ENCODE results near the gene SHB. TPM values are rescaled to one million over a fixed set of nuclear protein-coding genes. Genes with fewer than 3 reads are reported as not detected.

The SHB gene
- total RNA-seq, 1 experiment from 2014 or later: 28.7 TPM

DNA sequence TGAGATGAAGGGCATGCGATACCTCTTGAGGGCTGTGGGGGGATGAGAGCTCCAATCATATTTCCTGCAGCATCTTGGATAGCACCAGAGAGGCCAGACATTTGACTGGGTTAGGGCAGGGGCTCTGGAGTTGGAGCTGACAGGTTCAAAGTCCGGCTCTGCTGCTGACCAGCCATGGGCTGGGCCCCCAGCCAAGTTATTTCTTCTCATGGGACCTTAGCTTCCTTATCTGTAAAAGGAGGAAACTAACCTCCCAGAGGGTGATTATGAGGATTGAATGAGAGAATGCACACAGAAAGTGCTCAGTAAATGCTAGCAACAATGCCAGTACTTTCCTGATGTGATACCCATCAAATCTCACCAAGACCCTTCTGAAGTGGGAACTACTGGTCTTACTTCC, 99.9 kb downstream of the SHB start (continued):
- TF ChIP-seq ELF1 (IDR thresholded peaks at IDR 0.05; ENCODE audit: borderline replicate concordance, low read depth): no peak
- no peak for TF ChIP-seq SRF (IDR thresholded peaks at IDR 0.05; ENCODE audit: low read depth)
- TF ChIP-seq EZH2 (IDR thresholded peaks at IDR 0.05): no peak
- TF ChIP-seq, protein P1, sequence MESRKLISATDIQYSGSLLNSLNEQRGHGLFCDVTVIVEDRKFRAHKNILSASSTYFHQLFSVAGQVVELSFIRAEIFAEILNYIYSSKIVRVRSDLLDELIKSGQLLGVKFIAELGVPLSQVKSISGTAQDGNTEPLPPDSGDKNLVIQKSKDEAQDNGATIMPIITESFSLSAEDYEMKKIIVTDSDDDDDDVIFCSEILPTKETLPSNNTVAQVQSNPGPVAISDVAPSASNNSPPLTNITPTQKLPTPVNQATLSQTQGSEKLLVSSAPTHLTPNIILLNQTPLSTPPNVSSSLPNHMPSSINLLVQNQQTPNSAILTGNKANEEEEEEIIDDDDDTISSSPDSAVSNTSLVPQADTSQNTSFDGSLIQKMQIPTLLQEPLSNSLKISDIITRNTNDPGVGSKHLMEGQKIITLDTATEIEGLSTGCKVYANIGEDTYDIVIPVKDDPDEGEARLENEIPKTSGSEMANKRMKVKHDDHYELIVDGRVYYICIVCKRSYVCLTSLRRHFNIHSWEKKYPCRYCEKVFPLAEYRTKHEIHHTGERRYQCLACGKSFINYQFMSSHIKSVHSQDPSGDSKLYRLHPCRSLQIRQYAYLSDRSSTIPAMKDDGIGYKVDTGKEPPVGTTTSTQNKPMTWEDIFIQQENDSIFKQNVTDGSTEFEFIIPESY (IDR thresholded peaks at IDR 0.05; ENCODE audit: extremely low read depth, insufficient replicate concordance, low read length): no peak
- no peak for TF ChIP-seq ZFX (IDR thresholded peaks at IDR 0.05)
- TF ChIP-seq, protein P2, sequence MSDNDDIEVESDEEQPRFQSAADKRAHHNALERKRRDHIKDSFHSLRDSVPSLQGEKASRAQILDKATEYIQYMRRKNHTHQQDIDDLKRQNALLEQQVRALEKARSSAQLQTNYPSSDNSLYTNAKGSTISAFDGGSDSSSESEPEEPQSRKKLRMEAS (IDR thresholded peaks at IDR 0.05): no peak

DNA sequence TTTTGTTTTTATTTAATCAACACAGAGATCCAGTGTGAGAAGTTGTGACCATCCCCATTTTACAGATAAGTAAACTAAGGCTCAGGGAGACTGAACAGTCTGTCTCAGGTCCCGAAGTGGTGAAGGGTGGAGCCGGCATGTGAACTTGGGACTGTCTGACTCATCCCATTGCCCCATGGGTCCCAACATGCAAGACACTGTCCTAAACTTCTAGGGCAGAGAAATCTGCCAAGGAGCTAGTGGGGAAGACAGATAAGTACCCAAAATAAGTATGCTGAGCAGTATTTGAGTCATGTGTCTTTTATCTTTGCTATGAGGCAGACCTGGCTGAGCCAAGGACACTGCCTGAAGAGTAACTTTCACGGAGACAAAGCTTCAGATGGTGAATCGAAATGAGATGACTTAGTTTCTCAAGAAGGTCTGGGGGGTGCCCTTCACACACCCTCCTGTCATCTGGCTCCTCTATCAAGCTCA, 100.8 kb downstream of the SHB start:
- H3K4me3 ChIP-seq (replicated peaks in 1 of 2; ENCODE audit: low read depth in 1 of 2, low read length in 2 of 2): no peak overlapping the region
- ChIA-PET RAD21 (ENCODE audit: low non-redundant PET in 1 of 2, low total read pairs in 2 of 2, uncharacterized antibody in 2 of 2, unreplicated experiment in 2 of 2) (no interaction called here), POLR2A (no interaction called here), CTCF (interaction anchor here (0.9 kb wide), 1 partner anchor 26 kb away, joined by 3 read pairs; no protein-coding TSS in a partner anchor)
- H3K79me2 ChIP-seq (ENCODE audit: insufficient read depth, low read length): peaks cover 35% of the 10 kb centered on the region
- no peaks in the 10 kb centered on the region for H3K36me3 ChIP-seq (ENCODE audit: control insufficient read depth in 1 of 2, insufficient read depth in 2 of 2, low read length in 2 of 2)
- no TSS peak for BruUV-seq (replicated peaks)
- DNase-seq (ENCODE audit: low read depth, low spot score): no peak
- H3K9ac ChIP-seq (ENCODE audit: low read length): no peak overlapping the region
- H2AFZ ChIP-seq (ENCODE audit: low read depth, low read length, poor library complexity, severe bottlenecking): no peak overlapping the region
- peak overlapping the region; percentile 45 for H3K4me2 ChIP-seq (ENCODE audit: low read length)
- H3K4me1 ChIP-seq (ENCODE audit: control insufficient read depth in 1 of 2, insufficient read depth in 2 of 2, low read length in 2 of 2): peaks cover 66 to 94% of the 10 kb centered on the region in 2 experiments
- H3K9me3 ChIP-seq (ENCODE audit: control insufficient read depth in 1 of 2, insufficient read depth in 1 of 2, low read depth in 1 of 2, low read length in 2 of 2): no peaks in the 10 kb centered on the region
- no peak for ATAC-seq
- H3K9me2 ChIP-seq (ENCODE audit: insufficient read depth): no peaks in the 10 kb centered on the region
- intact Hi-C loops (cut with micrococcal nuclease): loop anchor here (5.0 kb wide), 1 partner anchor 51 kb away; no protein-coding TSS in a partner anchor
- no peaks in the 10 kb centered on the region for H3K27me3 ChIP-seq (ENCODE audit: insufficient read depth, low read length)
- no peak overlapping the region for H3K27ac ChIP-seq (ENCODE audit: low read depth, low read length)
- no peaks in the 10 kb centered on the region for H4K20me1 ChIP-seq (ENCODE audit: insufficient read depth)
- TF ChIP-seq, protein P3, sequence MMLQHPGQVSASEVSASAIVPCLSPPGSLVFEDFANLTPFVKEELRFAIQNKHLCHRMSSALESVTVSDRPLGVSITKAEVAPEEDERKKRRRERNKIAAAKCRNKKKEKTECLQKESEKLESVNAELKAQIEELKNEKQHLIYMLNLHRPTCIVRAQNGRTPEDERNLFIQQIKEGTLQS (IDR thresholded peaks at IDR 0.05): no peak
- no peak for TF ChIP-seq EGR1 (IDR thresholded peaks at IDR 0.05; ENCODE audit: low read depth)
- TF ChIP-seq, protein P2 (IDR thresholded peaks at IDR 0.05): peak; percentile 35; the same call in 1 of the 2 replicates
- TF ChIP-seq CBX3 (IDR thresholded peaks at IDR 0.05; ENCODE audit: low read depth): peak; percentile 70; the same call in 1 of the 2 replicates
- TF ChIP-seq ZNF274 (IDR thresholded peaks at IDR 0.05; ENCODE audit: low read depth, low read length): no peak
- TF ChIP-seq FOSL1 (IDR thresholded peaks at IDR 0.05; ENCODE audit: low read depth): peak; percentile 48
- no peak for TF ChIP-seq POLR2A (IDR thresholded peaks at IDR 0.05; ENCODE audit: borderline replicate concordance, extremely low read depth, insufficient read depth, insufficient read length)
- TF ChIP-seq RAD21 (IDR thresholded peaks at IDR 0.05; ENCODE audit: low read depth): peak; percentile 9; the same call in 1 of the 2 replicates
- TF ChIP-seq SIN3A (IDR thresholded peaks at IDR 0.05; ENCODE audit: low read depth): no peak
- no peak for TF ChIP-seq EZH2phosphoT487 (IDR thresholded peaks at IDR 0.05; ENCODE audit: borderline replicate concordance)
- TF ChIP-seq, protein P4, sequence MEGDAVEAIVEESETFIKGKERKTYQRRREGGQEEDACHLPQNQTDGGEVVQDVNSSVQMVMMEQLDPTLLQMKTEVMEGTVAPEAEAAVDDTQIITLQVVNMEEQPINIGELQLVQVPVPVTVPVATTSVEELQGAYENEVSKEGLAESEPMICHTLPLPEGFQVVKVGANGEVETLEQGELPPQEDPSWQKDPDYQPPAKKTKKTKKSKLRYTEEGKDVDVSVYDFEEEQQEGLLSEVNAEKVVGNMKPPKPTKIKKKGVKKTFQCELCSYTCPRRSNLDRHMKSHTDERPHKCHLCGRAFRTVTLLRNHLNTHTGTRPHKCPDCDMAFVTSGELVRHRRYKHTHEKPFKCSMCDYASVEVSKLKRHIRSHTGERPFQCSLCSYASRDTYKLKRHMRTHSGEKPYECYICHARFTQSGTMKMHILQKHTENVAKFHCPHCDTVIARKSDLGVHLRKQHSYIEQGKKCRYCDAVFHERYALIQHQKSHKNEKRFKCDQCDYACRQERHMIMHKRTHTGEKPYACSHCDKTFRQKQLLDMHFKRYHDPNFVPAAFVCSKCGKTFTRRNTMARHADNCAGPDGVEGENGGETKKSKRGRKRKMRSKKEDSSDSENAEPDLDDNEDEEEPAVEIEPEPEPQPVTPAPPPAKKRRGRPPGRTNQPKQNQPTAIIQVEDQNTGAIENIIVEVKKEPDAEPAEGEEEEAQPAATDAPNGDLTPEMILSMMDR (IDR thresholded peaks at IDR 0.05 in 2 of 3, conservative IDR thresholded peaks at IDR 0.05 in 1 of 3; ENCODE audit: borderline replicate concordance in 1 of 3, insufficient read depth in 1 of 3, low read depth in 2 of 3, low read length in 2 of 3): no peak
- TF ChIP-seq EZH2 (IDR thresholded peaks at IDR 0.05): no peak
- TF ChIP-seq POLR2AphosphoS5 (IDR thresholded peaks at IDR 0.05; ENCODE audit: low read depth, low read length): no peak
- no peak for TF ChIP-seq ELF1 (IDR thresholded peaks at IDR 0.05; ENCODE audit: borderline replicate concordance, low read depth)
- TF ChIP-seq SP1 (IDR thresholded peaks at IDR 0.05; ENCODE audit: low read depth): no peak; the same call in 1 of the 2 replicates
